GM18858 (cell line): Measurements from ENCODE around the gene RFPL3.
"Not testable (repeated sequence)": the region's sequence is repeated elsewhere in the genome, so short reads cannot be mapped to it uniquely, and the experiment has no call there.

Source experiments
- ATAC-seq: cut with Tn5 transposase; IDR thresholded peaks from one replicate; pipeline ENCODE4 v1.9.1; 2021; ENCODE audit not compliant: unreplicated experiment

Gene RFPL3

GRCh38 chr22:32329202-32329645, 28.4 kb upstream of the RFPL3 start:
- ATAC-seq, result no peak

GRCh38 chr22:32331236-32331917, 26.3 kb upstream of the RFPL3 start:
- no peak for ATAC-seq

DNA sequence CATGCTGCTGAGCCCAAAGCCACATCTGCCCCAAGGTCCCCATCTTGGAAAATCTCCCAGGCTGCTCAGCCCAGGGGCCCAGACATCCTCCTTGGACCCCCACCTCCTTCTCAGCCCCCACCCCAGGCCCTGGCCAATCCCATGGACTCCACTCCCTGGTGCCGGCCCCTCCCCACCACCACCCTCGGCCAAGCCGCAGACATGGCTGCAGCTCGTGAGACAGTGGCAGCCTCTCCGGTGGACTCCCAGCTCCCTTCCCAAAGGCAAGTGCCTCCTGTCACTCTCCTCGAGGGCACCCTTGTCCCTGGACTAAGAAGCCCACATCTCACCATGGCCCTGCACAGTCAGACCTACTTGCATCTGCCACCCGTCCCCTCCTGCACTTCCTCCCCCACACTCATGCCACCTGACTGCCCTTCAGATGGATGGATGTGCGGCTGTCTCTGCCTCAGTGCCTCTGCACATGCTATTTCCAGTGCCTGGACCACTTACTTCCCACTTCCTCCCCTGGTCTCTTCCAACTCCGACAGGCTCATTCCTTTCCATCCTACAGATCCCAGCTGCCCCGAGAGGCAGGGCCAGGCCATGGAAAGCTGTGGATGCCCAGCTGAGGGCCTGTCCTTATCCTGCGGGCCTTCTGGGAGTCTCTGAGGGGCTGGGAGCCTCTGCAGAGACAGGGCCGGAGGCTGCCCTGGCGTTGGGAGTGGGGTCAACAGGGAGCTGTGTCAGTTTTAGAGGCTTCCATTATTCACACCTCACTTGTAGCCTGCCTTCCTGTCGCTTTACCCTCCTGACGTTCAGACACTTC, 25.5 kb upstream of the RFPL3 start:
- ATAC-seq, result no peak

DNA sequence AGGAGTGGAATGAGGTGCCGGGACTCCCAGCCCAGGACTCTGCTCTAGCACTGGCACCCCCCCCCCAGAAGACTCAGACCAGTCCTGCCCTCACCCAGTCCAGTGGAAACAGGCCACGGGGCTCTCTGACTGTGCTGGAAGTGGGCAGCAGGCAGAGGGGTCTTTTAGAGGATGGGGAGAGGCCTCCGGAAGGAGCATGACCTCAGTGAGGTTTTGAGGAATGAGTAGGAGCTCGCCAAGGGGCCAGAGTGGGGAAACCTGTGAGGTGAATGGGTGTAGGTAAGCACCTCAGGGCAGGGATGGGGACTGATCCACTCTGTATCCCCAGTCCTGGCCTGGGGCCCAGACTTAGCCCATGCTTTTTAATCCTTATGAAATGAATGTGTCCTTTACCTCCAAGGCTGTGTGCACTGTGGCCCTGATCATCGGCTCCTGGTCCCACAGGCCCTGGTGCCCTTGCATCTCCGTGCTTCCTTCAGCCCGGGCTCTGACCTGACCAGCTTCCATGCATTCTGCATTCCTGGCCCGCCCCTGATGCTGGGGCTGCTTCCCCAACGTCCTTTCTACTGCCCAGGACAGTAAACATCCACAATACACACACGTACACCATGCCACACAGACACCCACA, 24.4 kb upstream of the RFPL3 start:
- ATAC-seq, result no peak

- no peak for ATAC-seq
Measured at GRCh38 chr22:32333769-32334659, 23.7 kb upstream of the RFPL3 start.

DNA sequence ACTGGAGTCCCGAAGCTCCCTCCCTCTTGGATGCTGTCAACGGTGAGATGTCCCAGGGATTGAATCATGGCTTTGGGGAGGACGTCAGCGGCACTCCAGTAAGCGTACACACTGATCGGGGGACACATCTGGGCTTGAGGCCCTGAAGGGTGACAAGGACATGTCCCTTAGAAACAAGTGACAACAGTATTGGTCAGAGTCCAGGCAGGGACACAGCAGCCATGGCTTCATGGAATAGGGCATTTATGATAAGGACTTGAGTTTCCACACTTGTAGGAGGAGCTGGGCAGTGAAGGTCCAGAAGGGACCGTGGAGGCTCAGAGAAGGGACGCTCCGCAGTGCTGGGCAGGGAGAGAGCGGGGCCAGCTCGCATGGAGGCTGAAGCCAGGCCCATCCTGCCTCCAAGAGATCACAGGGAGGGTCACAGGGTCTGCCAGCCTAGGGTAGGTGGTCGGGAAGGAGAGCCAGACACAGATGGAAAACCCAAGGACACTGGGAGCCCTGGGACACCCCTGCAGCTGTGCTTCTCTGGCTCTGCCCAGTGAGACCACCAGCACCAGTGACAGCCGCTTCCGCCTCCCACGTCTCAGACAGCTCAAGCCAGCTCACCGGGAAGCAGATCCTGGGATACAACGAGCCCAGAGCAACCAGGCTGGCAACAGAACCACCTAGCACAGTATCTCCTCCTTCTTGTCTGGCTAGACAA, 22.9 kb upstream of the RFPL3 start:
- no peak for ATAC-seq

- no peak for ATAC-seq
Measured at GRCh38 chr22:32335471-32335870, 22.2 kb upstream of the RFPL3 start.

GRCh38 chr22:32336121-32336603, 21.5 kb upstream of the RFPL3 start:
- ATAC-seq, result no peak

DNA sequence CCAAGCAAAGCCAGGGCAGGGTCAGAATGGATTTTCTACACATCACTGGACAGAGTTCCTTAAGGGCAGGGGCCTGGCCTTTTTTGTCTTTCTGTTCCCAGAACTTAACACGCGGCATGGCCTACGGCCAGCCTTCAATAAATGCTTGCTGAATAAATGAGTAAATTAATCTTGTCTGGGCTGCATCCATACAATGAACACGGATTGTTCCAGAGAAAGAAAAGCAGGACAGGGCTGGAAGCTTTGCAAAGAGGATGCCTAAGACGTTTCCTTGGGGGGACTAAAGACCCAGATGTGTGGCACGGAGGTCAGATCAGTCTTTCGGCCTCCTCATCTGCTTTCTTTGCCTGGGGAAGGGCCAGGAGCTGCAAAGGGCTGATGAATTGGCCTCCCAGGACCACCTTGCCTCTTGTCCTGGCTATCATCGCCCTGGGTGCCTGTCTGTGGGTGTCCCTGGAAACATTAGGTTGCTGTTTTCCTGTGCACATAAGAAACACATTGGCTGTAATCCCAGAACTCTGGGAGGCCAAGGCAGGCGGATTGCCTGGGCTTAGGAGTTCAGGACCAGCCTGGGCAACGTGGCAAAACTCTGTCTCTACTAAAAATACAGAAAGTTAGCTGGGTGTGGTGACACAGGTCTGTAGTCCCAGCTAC, 20.8 kb upstream of the RFPL3 start:
- no peak for ATAC-seq

- not testable (repeated sequence) for ATAC-seq
Measured at GRCh38 chr22:32337425-32337824, 20.2 kb upstream of the RFPL3 start.

DNA sequence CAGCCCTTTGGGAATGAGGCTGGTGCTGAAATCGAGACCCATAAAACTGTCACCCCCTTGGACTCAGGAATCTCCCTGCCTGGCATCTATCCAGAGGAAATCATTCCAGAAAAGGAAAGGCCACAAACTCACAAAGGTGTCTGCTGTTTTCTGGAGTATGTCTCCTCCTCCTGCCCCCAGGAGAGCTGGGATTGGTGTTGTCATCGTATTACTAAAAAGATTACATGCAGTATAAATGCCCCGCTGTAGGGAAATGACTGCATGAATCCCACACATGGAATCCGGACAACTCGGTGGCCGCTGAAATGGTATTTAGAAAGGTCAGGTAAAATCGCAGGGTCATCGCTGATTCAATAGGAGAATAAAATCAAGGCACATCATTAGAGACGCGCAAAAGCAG, 18.9 kb upstream of the RFPL3 start:
- no peak for ATAC-seq

DNA sequence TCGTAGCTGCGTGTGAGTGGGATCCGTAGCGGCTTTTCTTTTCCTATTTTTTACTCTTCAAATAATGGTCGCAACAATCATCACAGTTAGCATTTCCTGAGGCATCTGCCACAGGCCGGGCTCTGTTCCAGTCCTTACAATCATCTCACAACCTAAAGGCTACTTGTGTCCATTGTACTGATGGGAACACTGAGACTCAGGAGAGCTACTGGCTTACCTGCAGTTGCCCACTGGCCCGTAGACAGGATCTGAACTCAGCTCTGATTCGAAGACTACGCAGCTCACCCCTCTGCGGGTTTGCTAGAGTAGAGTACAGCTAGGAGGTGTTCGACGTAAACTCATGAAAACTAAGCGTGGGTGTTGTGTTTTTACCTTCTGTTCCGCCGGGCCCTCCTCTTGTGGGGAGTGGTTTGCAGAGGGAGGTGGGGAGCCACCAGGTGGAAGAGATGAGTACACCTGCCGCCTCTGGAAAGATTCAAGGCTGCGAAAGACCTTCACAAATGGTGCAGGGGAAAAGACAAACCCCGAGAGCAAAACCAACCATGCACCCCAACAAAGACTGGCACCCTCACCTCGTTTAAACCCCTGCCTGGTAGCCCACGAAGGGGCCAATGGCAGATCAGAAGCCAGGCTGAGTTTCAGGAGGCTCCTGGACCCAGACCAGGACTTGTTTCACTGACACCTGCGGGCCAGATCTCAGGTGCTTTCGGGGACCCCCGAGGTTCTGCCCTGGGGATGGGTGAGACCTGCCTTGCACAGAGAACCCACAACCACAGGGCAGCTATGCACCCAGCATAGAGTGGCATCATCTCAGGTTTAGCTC, 18.3 kb upstream of the RFPL3 start:
- ATAC-seq, result no peak

- ATAC-seq, result no peak
Measured at GRCh38 chr22:32340411-32340810, 17.3 kb upstream of the RFPL3 start.

DNA sequence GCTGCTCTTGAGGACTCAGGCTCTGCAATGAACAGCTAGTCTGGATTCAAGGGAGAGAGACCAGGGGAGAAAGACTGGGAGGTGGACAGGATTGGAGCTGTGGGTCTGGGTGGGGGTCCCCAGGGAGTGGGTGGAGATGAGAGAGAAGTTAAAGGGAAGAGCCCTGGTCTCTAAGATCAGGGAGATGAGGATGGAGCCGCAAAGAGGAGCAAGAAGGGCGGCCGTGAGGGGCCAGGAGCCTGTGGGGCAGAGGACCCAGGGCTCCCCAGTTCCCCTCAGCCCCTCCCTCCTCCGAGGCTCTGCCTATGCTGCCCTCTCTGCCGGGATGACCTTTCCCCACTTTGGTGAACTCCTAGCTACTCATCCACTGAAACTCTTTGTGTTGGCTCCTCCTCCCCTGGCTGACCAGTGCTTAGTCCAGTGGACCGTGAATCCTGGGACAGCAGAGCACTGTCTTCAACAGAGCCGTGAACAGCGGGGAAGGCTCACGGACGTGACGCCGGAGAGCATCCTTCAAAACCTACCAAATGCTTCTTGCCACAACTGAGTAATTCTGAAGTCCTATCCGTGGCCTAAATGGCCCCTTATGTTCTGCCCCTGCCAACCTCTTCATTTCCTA, 16.4 kb upstream of the RFPL3 start:
- no peak for ATAC-seq

- ATAC-seq, result no peak
Measured at GRCh38 chr22:32342977-32343376, 14.7 kb upstream of the RFPL3 start.

DNA sequence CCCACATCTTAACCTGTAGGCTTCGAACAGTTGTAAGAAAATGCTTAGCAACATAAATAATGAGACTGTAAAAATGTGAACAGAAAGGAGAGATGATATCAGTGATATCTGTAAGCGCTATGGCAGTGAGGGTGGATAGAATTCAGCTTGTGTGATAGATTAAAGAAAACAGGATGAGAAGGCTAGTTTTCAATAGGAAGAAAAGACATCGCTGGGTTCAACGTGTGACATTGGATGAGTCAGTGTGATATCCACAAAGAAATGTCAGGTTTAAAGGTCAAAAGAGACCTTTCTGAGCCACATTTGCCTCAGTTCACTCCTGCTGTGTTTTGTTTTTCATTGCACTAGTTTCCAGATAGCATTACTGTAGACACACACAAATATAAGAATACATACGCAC, 13.7 kb upstream of the RFPL3 start:
- no peak for ATAC-seq

DNA sequence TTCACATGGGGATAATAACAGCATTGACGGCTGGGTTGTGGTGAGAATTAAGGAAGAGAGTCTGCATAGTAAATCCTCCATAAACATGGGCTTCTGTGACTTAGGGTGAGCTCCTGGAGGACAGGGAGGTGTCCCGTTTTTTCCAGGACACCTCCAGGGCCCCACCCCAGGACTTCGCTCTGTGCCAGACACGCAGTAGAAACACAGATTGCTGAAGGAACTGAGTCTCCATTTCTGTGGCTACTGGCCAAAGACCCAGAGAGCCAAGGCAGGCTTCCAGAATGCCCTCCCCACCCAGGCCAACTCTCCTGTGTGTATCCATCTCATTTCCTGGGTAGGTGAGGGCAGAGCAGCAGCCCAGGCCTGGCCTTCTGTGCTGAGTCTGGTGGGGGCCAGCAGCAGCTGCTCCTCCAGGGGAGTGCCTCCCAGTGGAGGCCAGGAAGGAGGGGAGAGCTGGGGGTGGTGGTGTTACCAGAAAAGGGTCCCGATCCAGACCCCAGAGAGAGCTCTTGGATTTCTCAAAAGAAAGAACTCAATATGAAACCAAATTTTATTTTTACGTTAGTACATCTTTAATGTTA, 9.5 kb upstream of the RFPL3 start:
- ATAC-seq, result no peak

- ATAC-seq, result not testable (repeated sequence)
Measured at GRCh38 chr22:32351875-32352274, 5.8 kb upstream of the RFPL3 start.
